ENCODE data around the gene EI24.

Gene EI24

DNA sequence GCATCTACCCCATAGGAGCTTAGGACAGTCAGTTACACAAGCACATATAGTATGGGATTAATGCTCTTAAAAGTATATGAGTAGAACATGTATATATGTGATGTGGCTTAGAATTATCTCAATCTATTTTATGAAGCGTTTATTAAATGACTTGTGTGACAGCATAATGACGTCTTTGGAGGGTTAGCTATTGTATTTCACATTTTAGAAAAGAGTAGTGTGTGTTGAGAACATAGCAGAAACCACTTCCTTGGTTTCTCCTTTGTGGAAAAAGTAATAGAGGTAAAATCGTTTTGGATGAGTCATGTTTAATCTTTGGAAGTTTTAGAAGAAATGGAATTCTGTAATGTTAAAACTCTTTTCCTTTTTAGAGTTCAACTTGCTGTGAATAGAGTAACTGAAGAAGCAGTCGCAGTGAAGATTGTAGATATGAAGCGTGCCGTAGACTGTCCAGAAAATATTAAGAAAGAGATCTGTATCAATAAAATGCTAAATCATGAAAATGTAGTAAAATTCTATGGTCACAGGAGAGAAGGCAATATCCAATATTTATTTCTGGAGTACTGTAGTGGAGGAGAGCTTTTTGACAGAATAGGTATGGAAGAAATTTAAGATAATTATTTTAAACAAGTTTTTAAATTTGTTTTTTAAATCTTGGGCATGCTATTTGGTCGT, 58.1 kb downstream of the EI24 start:
- DNase-seq (ENCODE audit: low read depth) = no peak
